Activated CD4-positive, alpha-beta T cell treated with anti-CD3 and anti-CD28 coated beads, Interleukin-2, amount 10 ng/mL, durations not matched to agents 7 days and 5 days (primary cell): ENCODE data around the gene AGBL5. TPM values are rescaled to one million over a fixed set of nuclear protein-coding genes. Genes with fewer than 3 reads are reported as not detected.

Experiments
- total RNA-seq, 2 experiments: library from RNA; stranded (reverse); gene quantifications; one replicate each; pipeline ENCODE4 v1.2.3, GENCODE V29; 2021

Gene AGBL5
- total RNA-seq, 2 experiments from 2014 or later: 17.9 to 19.1 TPM

Other genes with a start within 250 kb of the AGBL5 start
- not detected for gene DPYSL5, start 203.5 kb upstream of the AGBL5 start, total RNA-seq
- gene MAPRE3, start 81.0 kb upstream of the AGBL5 start, total RNA-seq: 1 to 10 TPM in 1 of 2 experiments, under 1 TPM in 1; 1.00 to 1.3 TPM
- 10 to 100 TPM; 73.2 to 77.1 TPM for gene TMEM214, start 18.7 kb upstream of the AGBL5 start, total RNA-seq
- 100 to 1,000 TPM; 309 to 386 TPM for gene OST4, start 20.0 kb downstream of the AGBL5 start, total RNA-seq
- gene EMILIN1, start 26.9 kb downstream of the AGBL5 start, total RNA-seq: under 1 TPM; 0.56 to 0.64 TPM
- 10 to 100 TPM in 1 of 2 experiments, 1 to 10 TPM in 1; 9.7 to 10.6 TPM for gene KHK, start 35.1 kb downstream of the AGBL5 start, total RNA-seq
- gene CGREF1, start 67.5 kb downstream of the AGBL5 start, total RNA-seq: 1 to 10 TPM in 1 of 2 experiments, under 1 TPM in 1; 0.92 to 1.3 TPM
- under 1 TPM; 0.10 to 0.25 TPM for gene ABHD1, start 72.1 kb downstream of the AGBL5 start, total RNA-seq
- 10 to 100 TPM; 60.0 to 65.3 TPM for gene PREB, start 83.0 kb downstream of the AGBL5 start, total RNA-seq
- not detected for gene PRR30, start 87.7 kb downstream of the AGBL5 start, total RNA-seq
- not detected for gene TCF23, start 97.3 kb downstream of the AGBL5 start, total RNA-seq
- 10 to 100 TPM; 72.5 to 81.8 TPM for gene ATRAID, start 160.4 kb downstream of the AGBL5 start, total RNA-seq
- gene SLC5A6, start 160.6 kb downstream of the AGBL5 start, total RNA-seq: 10 to 100 TPM; 34.2 to 39.2 TPM
- gene CAD, start 165.7 kb downstream of the AGBL5 start, total RNA-seq: 10 to 100 TPM; 63.7 to 66.1 TPM
- gene SLC30A3, start 211.4 kb downstream of the AGBL5 start, total RNA-seq: under 1 TPM; 0.23 to 0.45 TPM
- gene DNAJC5G, start 223.8 kb downstream of the AGBL5 start, total RNA-seq: not detected
- gene TRIM54, start 230.8 kb downstream of the AGBL5 start, total RNA-seq: not detected